ENCODE data around the gene CD2BP2.
"Not testable (repeated sequence)": the region's sequence is repeated elsewhere in the genome, so short reads cannot be mapped to it uniquely, and the experiment has no call there.

The CD2BP2 gene

GRCh38 chr16:30349675-30350074 lies 5.4 kb downstream of the CD2BP2 start:
- no peak for DNase-seq (ENCODE audit: low read depth, low spot score)
- TF ChIP-seq CTCF (IDR thresholded peaks at IDR 0.05; ENCODE audit: insufficient read depth, low read length, missing control alignments) = no peak
- POLR2A ChIA-PET = no interaction called here
- CTCF ChIA-PET = no interaction called here
- H3K4me3 ChIP-seq (ENCODE audit: low read depth, low read length) = no peak overlapping the region

GRCh38 chr16:30348929-30349328 lies 6.2 kb downstream of the CD2BP2 start:
- TF ChIP-seq CTCF (IDR thresholded peaks at IDR 0.05; ENCODE audit: insufficient read depth, low read length, missing control alignments) = no peak
- ChIA-PET CTCF (no interaction called here), POLR2A (interaction anchor here (0.6 kb wide), 1 partner anchor 14 kb away, joined by 4 read pairs; no protein-coding TSS in a partner anchor)
- DNase-seq (ENCODE audit: low read depth, low spot score) = no peak
- H3K4me3 ChIP-seq (ENCODE audit: low read depth, low read length) = no peak overlapping the region

GRCh38 chr16:30348113-30348512 lies 7.0 kb downstream of the CD2BP2 start:
- ChIA-PET CTCF (no interaction called here), POLR2A (no interaction called here)
- no peak overlapping the region for H3K4me3 ChIP-seq (ENCODE audit: low read depth, low read length)
- DNase-seq (ENCODE audit: low read depth, low spot score) = no peak
- no peak for TF ChIP-seq CTCF (IDR thresholded peaks at IDR 0.05; ENCODE audit: insufficient read depth, low read length, missing control alignments)

- ChIA-PET CTCF (no interaction called here), POLR2A (no interaction called here)
- DNase-seq (ENCODE audit: low read depth, low spot score) = no peak
- no peak overlapping the region for H3K4me3 ChIP-seq (ENCODE audit: low read depth, low read length)
- TF ChIP-seq CTCF (IDR thresholded peaks at IDR 0.05; ENCODE audit: insufficient read depth, low read length, missing control alignments) = no peak
Measured at GRCh38 chr16:30346286-30346685, 8.8 kb downstream of the CD2BP2 start.

GRCh38 chr16:30343491-30343820 lies 11.7 kb downstream of the CD2BP2 start:
- POLR2A ChIA-PET; DNase-seq (ENCODE audit: low read depth, low spot score); CTCF ChIA-PET; H3K4me3 ChIP-seq (ENCODE audit: low read depth, low read length): not testable (repeated sequence)

- no peak for TF ChIP-seq CTCF (IDR thresholded peaks at IDR 0.05; ENCODE audit: insufficient read depth, low read length, missing control alignments)
- POLR2A ChIA-PET = no interaction called here
- CTCF ChIA-PET = no interaction called here
- no peak for DNase-seq (ENCODE audit: low read depth, low spot score)
- no peak overlapping the region for H3K4me3 ChIP-seq (ENCODE audit: low read depth, low read length)
Measured at GRCh38 chr16:30342751-30343490, 12.2 kb downstream of the CD2BP2 start.

- CTCF ChIA-PET = interaction anchor here (1.6 kb wide), 1 partner anchor 67 kb away, joined by 4 read pairs; no protein-coding TSS in a partner anchor
- POLR2A ChIA-PET; DNase-seq (ENCODE audit: low read depth, low spot score); H3K4me3 ChIP-seq (ENCODE audit: low read depth, low read length): not testable (repeated sequence)
Measured at GRCh38 chr16:30341971-30342370, 13.1 kb downstream of the CD2BP2 start.

All from AG04449 (cell line).